Bronchial epithelial cell (primary cell): Measurements from ENCODE around the gene HIF1A. TPM values are rescaled to one million over a fixed set of nuclear protein-coding genes. Genes with fewer than 3 reads are reported as not detected.

Experiments used
- DNase-seq: peaks from one replicate; pipeline ENCODE4 v3.0.0-alpha.2; 2010; ENCODE audit warnings: low read depth
- FAIRE-seq: peaks from 2 replicates; lab custom pipeline; 2011; peaks lifted over from hg19 to GRCh38; lab: Jason Lieb, UNC
- H3K27me3 ChIP-seq: 2 replicates; pipeline ENCODE4 v1.5.1; 2011; ENCODE audit warnings: low read length; ENCODE audit not compliant: control insufficient read depth, insufficient read depth
- H3K36me3 ChIP-seq: 2 replicates; pipeline ENCODE4 v1.5.1; 2011; ENCODE audit warnings: low read length; ENCODE audit not compliant: control insufficient read depth, insufficient read depth
- H3K4me3 ChIP-seq: 2 replicates; pipeline ENCODE4 v1.5.1; 2011; ENCODE audit warnings: mild to moderate bottlenecking, low read depth, low read length, control low read depth
- total RNA-seq: library from RNA; depleted of rRNA; stranded (reverse); fragments of >200 nt; gene quantifications from 2 replicates; pipeline ENCODE4 v1.2.1, GENCODE V29; 2014
- TF ChIP-seq, protein P1 (sequence below): IDR thresholded peaks from 2 replicates; pipeline ENCODE4 v1.5.1; 2011; ENCODE audit warnings: mild to moderate bottlenecking, moderate library complexity, low read length, control low read depth, inconsistent platforms; ENCODE audit not compliant: insufficient read depth, severe bottlenecking

Gene HIF1A
- total RNA-seq, 1 donor from 2014 or later, result 220 TPM

- DNase-seq (no peak), FAIRE-seq (no peak)
- H3K36me3 ChIP-seq, result no peaks in the 10 kb centered on the region
- H3K27me3 ChIP-seq, result no peaks in the 10 kb centered on the region
- TF ChIP-seq, protein P1, sequence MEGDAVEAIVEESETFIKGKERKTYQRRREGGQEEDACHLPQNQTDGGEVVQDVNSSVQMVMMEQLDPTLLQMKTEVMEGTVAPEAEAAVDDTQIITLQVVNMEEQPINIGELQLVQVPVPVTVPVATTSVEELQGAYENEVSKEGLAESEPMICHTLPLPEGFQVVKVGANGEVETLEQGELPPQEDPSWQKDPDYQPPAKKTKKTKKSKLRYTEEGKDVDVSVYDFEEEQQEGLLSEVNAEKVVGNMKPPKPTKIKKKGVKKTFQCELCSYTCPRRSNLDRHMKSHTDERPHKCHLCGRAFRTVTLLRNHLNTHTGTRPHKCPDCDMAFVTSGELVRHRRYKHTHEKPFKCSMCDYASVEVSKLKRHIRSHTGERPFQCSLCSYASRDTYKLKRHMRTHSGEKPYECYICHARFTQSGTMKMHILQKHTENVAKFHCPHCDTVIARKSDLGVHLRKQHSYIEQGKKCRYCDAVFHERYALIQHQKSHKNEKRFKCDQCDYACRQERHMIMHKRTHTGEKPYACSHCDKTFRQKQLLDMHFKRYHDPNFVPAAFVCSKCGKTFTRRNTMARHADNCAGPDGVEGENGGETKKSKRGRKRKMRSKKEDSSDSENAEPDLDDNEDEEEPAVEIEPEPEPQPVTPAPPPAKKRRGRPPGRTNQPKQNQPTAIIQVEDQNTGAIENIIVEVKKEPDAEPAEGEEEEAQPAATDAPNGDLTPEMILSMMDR, result no peak
- H3K4me3 ChIP-seq, result no peak overlapping the region
These were observed 24.7 kb upstream of the HIF1A start for GRCh38 chr14:61670576-61670975.

DNA sequence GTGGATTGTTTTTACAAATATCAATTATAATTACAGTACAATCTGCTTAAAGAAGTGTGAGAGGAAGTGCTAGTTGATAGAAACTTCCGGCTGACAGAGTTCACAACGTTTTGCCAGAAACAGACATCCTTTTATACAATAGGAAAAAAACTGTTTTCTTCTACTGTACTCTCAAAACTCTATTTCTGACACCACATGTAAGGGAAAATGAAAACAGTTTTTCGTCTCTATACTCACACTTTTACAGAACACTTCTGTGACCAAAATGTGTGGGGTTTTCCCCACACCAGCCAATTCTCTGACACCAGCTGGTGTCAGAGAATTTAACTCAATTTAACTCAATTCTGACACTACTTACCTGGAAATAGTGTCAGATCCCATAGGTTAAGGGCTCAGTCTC lies 24.2 kb upstream of the HIF1A start:
- Histone ChIP-seq H3K27me3 (no peaks in the 10 kb centered on the region), H3K36me3 (no peaks in the 10 kb centered on the region), H3K4me3 (no peak overlapping the region)
- DNase-seq (no peak), FAIRE-seq (no peak)
- TF ChIP-seq, protein P1, result no peak

DNA sequence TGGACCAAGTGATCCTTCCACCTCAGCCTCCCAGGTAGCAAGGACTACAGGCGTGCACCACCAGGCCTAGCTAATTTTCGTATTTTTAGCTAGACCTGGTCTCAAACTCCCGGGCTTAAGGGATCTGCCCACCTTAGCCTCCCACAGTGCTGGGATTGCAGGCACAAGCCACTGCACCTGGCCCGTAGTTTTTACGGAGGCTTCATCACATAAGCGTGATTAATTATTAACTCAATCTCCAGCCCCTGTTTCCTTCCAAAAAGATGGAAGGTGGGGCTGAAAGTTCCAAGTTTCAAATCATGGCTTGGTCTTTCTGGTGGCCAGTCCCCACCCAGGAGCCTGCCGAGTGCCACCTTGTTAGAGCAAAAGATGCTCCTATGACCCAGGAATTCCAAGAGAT lies 22.5 kb upstream of the HIF1A start:
- FAIRE-seq (no peak), DNase-seq (no peak)
- TF ChIP-seq, protein P1, result no peak
- no peaks in the 10 kb centered on the region for H3K27me3 ChIP-seq
- H3K36me3 ChIP-seq, result no peaks in the 10 kb centered on the region
- no peak overlapping the region for H3K4me3 ChIP-seq

GRCh38 chr14:61673305-61673704 lies 22.0 kb upstream of the HIF1A start:
- no peaks in the 10 kb centered on the region for H3K36me3 ChIP-seq
- DNase-seq, result no peak
- TF ChIP-seq, protein P1, result no peak
- no peak for FAIRE-seq
- H3K4me3 ChIP-seq, result no peak overlapping the region
- H3K27me3 ChIP-seq, result no peaks in the 10 kb centered on the region

DNA sequence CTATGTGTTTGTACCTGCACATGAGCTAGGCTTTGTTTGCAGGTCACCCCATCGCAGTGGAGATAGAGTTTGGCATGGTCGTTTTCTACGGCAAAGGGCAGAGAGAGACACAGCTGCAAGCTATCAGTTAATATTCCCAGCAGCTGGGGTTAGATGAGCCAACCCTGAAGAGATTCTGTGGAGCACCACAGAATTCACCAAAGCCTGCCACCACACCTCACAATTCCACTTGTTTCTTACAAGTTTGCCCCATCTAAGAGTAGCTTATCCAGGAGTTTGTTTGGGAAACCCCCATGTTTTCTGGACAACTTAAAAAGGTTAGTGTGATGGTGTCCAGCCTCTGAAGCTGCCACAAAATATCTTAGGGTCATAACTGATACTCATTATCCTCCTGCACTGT lies 20.0 kb upstream of the HIF1A start:
- no peak overlapping the region for H3K4me3 ChIP-seq
- FAIRE-seq (no peak), DNase-seq (no peak)
- H3K27me3 ChIP-seq, result no peaks in the 10 kb centered on the region
- TF ChIP-seq, protein P1, result no peak
- H3K36me3 ChIP-seq, result no peaks in the 10 kb centered on the region

GRCh38 chr14:61677479-61677878 lies 17.8 kb upstream of the HIF1A start:
- TF ChIP-seq, protein P1, result no peak
- Histone ChIP-seq H3K36me3 (no peaks in the 10 kb centered on the region), H3K27me3 (no peaks in the 10 kb centered on the region), H3K4me3 (no peak overlapping the region)
- no peak for FAIRE-seq
- DNase-seq, result no peak
